Activated naive CD8-positive, alpha-beta T cell (primary cell): ENCODE measurements around the gene ANKS3.
A peak's percentile ranks its signal among the peaks of the same experiment; 100 is the strongest.

ENCODE experiments used
- H3K27ac Mint-ChIP-seq: one replicate; pipeline ENCODE4 v1.8.0; 2021; ENCODE audit warnings: mixed read lengths
- H3K27me3 Mint-ChIP-seq: one replicate; pipeline ENCODE4 v1.8.0; 2021; ENCODE audit warnings: mixed read lengths
- H3K36me3 Mint-ChIP-seq: one replicate; pipeline ENCODE4 v1.8.0; 2021; ENCODE audit warnings: mixed read lengths
- H3K4me1 Mint-ChIP-seq: one replicate; pipeline ENCODE4 v1.8.0; 2021; ENCODE audit warnings: low read depth, mixed read lengths
- H3K4me3 Mint-ChIP-seq: one replicate; pipeline ENCODE4 v1.8.0; 2021; ENCODE audit warnings: mild to moderate bottlenecking, mixed read lengths
- H3K9me3 Mint-ChIP-seq: one replicate; pipeline ENCODE4 v1.8.0; 2021; ENCODE audit warnings: low read depth, mixed read lengths

Gene ANKS3

DNA sequence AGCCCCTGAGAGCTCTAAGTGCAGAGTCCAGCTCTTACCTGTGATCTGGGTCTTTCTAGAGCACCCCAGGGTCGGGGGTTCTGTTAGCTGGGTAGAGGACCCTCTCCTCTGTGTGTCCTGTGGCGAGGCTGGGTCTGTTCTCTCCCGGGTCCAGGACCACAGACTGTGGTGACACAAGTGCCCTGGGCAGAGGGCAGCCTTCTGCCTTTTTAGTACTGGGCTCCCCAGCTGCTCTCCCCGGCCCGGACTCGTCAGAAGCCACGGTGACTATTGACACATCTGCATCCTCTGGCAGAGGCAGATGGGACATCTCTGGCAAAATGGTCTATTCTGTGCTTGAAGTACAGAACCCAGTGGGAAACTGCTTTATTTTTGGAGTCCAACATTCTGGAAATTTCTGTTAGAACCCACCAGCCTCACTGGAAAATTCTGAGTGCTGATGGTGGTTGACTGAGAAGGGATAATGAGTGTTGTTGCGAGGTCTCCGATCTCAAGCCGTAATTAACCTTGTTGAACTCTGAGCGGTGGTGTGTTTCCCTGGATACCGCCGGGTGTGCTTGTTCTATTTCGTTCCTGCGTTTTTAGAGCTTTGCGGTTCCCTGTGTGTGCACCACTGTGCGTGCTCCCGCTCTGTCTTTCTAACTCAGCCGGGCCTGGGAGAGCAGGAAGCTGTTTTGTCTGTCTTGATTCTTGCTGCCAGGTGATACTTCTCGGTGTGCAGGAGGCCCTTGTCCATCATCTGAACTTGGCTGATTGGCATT, 66.7 kb downstream of the ANKS3 start:
- Mint-ChIP-seq H3K27me3 (no peaks in the 10 kb centered on the region), H3K4me1 (peaks cover 32% of the 10 kb centered on the region), H3K27ac (no peak overlapping the region), H3K4me3 (no peak overlapping the region), H3K9me3 (no peaks in the 10 kb centered on the region), H3K36me3 (no peaks in the 10 kb centered on the region)

DNA sequence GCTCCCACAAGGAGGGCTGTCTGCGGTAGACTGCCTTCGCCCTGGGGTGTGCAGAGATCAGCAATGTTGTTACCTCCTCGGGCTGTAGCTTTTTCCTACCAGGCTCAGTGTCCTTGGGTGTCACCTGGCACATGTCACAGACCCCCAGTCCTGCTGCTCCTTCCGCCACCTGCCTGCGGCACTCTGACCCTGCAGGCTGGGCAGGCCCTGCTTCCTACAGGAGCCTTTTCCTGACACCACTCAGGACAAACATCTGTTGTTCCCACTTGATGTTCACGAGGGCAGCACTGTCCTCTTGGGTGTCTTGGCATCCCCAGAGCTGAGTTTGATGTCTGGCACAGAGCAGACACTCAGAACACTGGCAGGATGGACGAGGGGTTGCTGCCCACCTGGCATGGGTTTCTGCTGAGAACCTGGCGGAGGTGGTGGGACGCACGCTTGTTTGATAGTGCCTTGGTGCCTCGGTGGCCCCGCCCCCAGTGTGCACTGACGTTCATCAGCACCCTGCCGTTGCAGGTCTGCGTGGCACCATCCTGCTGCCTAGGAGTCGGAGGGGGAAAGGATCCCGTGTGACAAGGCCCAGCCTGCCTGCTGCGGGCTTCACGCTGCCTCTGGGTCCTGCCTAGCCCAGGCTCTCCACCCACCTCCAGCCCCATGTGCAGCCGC, 67.4 kb downstream of the ANKS3 start:
- H3K4me1 Mint-ChIP-seq: peaks cover 39% of the 10 kb centered on the region
- no peaks in the 10 kb centered on the region for H3K36me3 Mint-ChIP-seq
- no peaks in the 10 kb centered on the region for H3K27me3 Mint-ChIP-seq
- no peak overlapping the region for H3K4me3 Mint-ChIP-seq
- no peak overlapping the region for H3K27ac Mint-ChIP-seq
- H3K9me3 Mint-ChIP-seq: no peaks in the 10 kb centered on the region

DNA sequence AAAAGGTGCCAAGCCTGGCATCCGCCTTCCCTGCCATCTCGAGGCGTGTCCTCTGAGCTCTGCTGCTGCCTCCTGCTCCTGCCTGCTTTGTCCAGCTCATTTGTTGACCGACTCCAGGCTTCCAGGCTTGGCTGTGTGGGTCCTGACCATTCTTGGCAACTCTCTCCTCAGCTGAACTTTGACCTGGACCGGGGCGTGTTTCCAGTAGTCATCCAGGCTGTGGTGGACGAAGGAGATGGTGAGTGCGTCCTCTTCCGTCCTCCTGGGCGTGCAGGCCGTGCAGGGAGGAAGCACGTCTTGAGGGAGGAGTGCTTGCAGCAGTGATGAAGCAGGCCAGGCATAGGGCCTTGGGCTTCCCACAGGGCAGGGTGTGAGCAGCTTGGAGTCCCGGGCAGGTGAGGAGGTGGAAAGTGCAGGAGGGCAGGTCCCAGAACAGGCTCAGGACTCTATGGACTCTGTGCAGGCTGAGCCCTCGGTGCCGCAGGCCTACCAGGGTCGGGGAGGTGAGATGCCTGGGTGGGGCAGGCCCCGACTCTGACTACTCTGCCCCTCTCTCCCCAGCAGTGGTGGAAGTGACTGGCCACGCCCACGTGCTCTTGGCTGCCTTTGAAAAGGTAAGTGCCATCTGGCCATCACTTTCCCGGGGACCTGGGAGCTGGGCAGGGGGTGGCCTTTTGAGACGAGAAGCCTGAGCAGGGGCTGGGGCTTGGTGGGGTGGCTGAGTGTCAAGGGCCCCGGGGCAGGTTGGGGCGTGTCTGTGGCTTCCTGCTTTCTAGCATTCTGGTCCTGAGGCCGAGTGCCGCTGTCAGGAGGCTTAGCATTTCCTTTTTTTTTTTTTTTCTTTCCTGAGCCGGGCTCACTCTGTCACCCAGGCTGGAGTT, 69.3 kb downstream of the ANKS3 start:
- Mint-ChIP-seq H3K27ac (peak overlapping the region; percentile 85), H3K4me1 (peaks cover 58% of the 10 kb centered on the region), H3K4me3 (peak overlapping the region; percentile 69), H3K9me3 (no peaks in the 10 kb centered on the region), H3K27me3 (no peaks in the 10 kb centered on the region), H3K36me3 (no peaks in the 10 kb centered on the region)

DNA sequence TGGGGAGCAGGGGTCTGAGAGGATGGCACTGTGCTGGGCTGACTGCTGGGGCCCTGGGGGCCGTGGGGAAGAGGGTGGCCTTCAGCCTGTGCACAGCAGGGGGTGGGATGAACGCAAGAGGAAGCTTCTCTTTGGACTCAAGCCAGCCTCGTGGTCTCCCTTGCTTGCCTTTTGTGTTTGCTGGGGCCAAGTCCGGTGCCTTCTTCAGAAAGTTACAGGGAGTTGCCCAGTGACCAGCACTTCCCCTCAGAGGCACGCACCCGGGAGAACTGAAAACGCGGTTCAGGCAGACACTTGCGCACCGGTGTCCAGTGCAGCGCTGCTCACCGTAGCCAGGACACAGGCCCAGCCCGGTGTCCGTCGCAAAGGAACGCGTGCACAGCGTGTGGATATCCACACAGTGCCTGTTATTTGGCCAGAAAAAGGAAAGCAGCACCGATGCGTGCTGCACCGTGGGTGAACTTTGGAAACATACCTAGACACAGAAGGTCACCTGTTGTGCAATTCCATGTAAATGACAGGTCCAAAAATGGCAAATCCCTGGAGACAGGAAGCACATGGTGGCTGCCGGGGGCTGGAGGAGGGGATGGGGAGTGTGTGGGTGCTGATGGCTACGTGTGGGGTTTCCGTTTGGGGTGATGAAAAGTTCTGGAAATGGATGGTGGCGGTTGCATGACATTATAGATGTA, 70.2 kb downstream of the ANKS3 start:
- Mint-ChIP-seq H3K27me3 (no peaks in the 10 kb centered on the region), H3K4me1 (peaks cover 65% of the 10 kb centered on the region), H3K36me3 (no peaks in the 10 kb centered on the region), H3K4me3 (peak overlapping the region; percentile 69), H3K9me3 (no peaks in the 10 kb centered on the region), H3K27ac (peak overlapping the region; percentile 85)

DNA sequence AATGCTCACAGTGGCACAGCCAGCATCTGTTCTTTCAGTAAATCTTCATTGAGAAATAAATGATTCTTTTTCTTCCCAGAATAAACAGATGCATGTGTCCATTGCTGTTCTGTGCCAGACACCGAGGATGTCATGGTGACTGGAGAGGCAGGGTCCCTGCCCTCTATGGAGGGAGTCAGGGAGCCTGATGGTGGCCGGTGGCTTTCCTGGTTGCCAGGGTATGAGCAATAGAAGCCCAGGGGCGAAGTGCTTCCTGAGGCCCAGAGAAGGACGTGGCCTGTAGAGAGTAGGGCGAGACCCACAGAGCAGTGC, 70.7 kb downstream of the ANKS3 start:
- Mint-ChIP-seq H3K36me3 (no peaks in the 10 kb centered on the region), H3K4me1 (peaks cover 68% of the 10 kb centered on the region), H3K4me3 (peak overlapping the region; percentile 46), H3K27me3 (no peaks in the 10 kb centered on the region), H3K27ac (peak overlapping the region; percentile 85), H3K9me3 (no peaks in the 10 kb centered on the region)

DNA sequence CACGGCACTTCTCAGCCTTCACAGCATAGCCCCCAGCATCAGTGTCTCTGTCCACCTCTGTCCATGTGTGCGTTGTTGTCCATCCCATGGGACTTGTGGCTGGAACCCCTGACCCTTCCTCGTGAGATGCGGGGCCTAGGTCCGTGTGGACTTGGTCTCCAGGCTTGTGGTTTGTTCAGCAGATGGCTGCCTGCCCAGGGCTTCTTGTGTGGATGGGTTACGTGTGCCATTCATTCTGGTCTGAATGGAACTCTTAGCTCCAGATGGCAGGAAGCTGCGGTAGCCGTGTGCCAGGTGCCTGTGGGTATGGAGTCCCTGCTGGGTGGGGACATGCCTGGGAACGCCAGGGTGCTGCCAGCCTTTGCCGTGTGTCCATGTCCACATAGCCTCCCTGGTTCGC, 72.4 kb downstream of the ANKS3 start:
- Mint-ChIP-seq H3K27me3 (no peaks in the 10 kb centered on the region), H3K27ac (no peak overlapping the region), H3K9me3 (no peaks in the 10 kb centered on the region), H3K4me3 (no peak overlapping the region), H3K4me1 (peaks cover 68% of the 10 kb centered on the region), H3K36me3 (no peaks in the 10 kb centered on the region)

DNA sequence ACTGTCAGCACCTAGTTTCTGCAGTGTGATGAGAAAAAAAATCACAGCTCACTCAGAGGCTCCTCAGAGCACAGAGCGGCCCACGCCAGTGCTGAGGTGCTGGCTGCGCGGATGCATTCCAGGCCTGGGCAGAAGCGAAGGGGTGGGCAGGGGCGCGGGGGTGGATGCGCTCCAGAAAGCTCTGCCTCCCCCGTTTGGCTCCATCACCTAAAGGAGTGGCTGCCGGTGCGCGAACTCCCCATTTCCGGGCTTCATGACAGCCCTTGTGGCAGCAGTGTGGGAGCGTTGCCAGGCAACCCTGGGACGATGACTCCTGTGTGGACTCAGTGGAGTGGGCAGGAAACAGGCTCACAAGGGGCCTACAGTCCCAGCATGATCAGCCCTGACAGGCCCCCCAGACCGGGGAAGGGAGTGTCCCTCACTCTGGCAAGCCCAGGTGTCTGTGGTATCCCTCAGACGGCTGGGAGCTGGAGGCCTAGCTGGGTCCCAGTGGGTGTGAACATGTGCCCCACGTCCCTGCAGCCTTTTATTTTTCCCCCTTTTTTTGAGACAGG, 73.5 kb downstream of the ANKS3 start:
- H3K4me3 Mint-ChIP-seq: peak overlapping the region; percentile 43
- H3K9me3 Mint-ChIP-seq: no peaks in the 10 kb centered on the region
- peaks cover 62% of the 10 kb centered on the region for H3K4me1 Mint-ChIP-seq
- no peaks in the 10 kb centered on the region for H3K36me3 Mint-ChIP-seq
- H3K27me3 Mint-ChIP-seq: no peaks in the 10 kb centered on the region
- H3K27ac Mint-ChIP-seq: peak overlapping the region; percentile 34

DNA sequence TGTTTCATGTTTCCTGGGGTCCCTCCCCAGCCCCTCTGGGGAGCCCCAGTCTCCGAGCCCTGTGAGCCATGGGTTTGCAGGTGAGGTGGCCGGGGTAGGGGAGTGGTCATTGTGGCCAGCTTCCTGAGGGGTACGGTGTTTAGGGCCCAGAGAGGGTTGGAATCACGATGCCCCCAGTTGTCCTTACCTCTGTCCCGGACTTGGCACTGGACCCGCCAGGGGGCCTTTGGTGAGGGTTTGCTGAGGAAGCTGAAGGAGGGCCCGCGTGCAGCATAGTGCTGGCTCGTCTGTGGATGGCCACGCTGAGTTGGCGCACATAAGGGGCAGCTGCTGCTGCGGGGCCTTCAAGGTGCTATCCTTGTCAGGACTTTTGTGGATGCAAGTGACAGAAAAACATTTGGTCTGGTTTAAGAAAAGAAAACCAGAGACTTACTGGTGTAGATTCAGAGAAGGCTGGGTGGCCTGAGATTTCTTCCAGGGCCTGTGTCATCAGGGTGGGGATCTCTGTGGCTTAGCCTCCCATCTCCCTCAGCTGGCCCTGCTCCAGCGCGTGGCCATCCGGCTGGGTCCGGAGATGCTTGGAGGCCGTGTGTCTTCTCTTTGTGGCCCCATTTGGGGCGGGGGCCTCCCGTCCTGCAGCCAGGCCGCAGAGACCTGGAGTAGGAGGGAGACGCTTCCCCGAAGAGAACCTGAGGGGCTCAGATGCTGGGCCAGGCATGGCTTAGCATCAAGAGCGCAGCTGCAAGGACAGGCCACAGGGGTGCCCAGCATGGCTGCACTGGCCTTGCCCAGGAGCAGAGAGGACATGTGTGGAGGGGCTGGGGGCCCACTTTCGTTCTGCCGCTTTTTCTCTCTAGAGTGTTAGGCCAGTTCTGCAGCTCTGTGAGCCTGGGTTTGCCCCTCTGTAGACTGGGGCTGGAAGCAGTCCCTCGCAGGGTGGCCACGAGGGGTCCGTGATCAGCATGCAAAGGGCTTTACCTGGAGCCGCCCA, 74.4 kb downstream of the ANKS3 start:
- H3K27ac Mint-ChIP-seq: no peak overlapping the region
- H3K36me3 Mint-ChIP-seq: peaks cover 2% of the 10 kb centered on the region
- peaks cover 56% of the 10 kb centered on the region for H3K4me1 Mint-ChIP-seq
- no peaks in the 10 kb centered on the region for H3K27me3 Mint-ChIP-seq
- H3K4me3 Mint-ChIP-seq: peak overlapping the region; percentile 10
- H3K9me3 Mint-ChIP-seq: no peaks in the 10 kb centered on the region

DNA sequence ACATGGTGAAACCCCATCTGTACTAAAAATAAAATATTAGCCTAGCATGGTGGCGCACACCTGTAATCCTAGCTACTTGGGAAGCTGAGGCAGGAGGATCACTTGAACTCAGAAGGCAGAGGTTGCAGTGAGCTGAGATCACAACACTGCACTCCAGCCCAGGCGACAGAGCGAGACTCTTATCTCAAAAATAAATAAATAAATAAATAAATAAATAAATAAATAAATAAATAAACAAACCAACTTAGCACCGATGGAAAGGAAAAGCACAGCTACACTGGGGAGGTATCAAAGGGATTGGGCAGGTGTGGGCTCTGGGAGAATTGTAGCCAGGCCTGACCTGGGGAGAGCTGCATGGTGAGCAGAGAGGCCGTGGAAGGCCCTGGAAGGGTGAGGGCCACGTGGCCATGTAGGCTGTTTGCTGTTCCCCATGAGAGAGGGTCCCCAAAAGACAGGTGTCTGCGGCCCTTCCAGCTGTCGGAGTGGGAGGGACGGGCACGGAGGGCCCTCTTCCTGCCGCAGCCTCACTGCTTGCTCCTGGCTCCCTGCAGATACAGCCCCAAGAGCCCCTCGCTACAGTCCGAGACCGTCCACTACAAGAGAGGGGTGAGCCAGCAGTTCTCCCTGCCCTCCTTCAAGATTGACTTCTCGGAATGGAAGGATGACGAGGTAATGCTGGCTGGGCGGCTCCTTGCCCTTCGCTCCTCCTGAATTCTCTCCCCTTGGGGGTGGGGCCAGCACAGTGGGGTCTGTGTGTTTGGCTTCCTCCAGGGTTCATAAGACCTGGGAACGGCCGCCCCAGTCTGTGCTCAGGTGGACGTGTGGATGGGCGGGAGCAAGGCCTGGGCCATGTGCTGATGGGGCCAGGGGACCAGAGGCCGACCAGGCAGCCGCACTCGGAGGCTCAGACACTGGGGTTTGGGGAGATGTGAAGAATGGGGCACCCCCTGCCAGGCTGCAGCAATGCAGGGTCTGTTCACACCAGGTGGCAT, 77.1 kb downstream of the ANKS3 start:
- Mint-ChIP-seq H3K36me3 (peaks cover 2% of the 10 kb centered on the region), H3K27me3 (no peaks in the 10 kb centered on the region), H3K9me3 (no peaks in the 10 kb centered on the region), H3K4me1 (peaks cover 31% of the 10 kb centered on the region), H3K4me3 (no peak overlapping the region), H3K27ac (no peak overlapping the region)

DNA sequence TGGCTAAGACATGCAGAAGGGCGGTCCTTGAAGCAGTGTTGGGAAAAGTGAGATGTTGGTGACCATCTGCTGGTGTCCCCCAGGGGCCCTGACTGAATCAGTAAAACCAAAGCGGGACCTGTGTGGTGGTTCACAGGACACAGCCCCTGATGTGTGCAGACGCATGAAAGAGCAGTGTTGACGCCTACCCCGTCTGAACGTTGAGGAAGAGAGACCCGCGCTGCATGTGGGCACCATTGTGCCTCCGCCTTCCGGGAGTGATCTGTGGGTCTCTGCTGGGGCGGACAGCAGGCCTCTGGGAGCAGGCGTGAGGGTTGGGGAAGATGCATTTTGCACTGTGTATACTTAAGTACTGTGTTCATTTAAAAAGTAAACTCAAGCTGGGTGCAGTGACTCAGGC, 77.8 kb downstream of the ANKS3 start:
- H3K27me3 Mint-ChIP-seq: no peaks in the 10 kb centered on the region
- H3K27ac Mint-ChIP-seq: no peak overlapping the region
- H3K4me1 Mint-ChIP-seq: peaks cover 24% of the 10 kb centered on the region
- no peak overlapping the region for H3K4me3 Mint-ChIP-seq
- H3K9me3 Mint-ChIP-seq: no peaks in the 10 kb centered on the region
- peaks cover 2% of the 10 kb centered on the region for H3K36me3 Mint-ChIP-seq

DNA sequence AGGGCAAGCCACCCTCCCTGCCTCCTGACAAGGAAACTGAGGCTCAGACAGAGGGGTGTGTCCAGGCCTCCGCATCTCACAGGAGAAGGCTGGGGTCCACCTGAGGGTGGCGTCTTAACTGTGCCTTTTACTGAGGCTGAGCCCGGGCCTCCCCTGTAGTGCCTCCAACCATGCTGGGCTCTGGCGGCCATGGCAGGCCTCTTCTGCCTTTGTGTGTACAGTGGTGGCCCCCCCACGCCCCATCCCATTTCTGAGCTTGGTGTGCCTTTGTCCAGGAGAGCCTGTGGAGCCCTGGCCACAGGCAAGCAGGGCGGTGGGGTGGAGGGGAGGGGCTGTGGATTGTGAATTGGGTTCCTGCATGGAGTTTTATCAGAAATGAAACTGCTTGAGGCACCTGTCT, 78.3 kb downstream of the ANKS3 start:
- Mint-ChIP-seq H3K27ac (no peak overlapping the region), H3K4me1 (peaks cover 19% of the 10 kb centered on the region), H3K4me3 (no peak overlapping the region), H3K9me3 (no peaks in the 10 kb centered on the region), H3K36me3 (peaks cover 2% of the 10 kb centered on the region), H3K27me3 (no peaks in the 10 kb centered on the region)

DNA sequence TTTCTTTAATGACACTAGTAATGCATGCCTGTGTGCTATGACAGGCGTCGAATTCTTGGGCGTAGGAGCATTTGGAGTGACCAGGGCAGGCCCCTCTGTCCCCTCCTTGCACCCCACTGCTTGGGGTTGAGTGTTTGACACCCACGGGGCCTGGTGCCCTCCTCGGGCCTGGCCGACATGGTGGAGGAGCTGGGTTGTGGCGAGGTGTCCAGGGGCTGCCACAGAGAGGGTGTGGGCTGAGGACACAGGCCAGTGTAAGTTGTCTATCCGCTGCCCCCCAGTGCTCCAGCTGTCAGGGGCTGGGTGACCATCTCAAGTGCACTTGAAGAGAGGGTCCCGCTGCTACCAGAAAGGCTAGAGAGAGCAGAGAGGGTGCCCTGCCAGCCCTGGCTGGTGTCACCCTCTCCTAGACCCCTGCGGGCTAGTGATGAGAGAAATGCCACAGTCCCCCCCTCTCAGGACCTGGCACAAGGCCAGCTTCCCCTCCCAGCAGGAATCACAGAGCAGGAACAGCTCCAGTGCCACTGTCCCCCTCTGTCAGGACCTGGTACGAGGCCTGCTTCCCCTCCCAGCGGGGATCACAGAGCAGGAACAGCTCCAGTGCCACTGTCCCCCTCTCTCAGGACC, 79.0 kb downstream of the ANKS3 start:
- Mint-ChIP-seq H3K27ac (no peak overlapping the region), H3K27me3 (no peaks in the 10 kb centered on the region), H3K4me1 (peaks cover 19% of the 10 kb centered on the region), H3K4me3 (no peak overlapping the region), H3K9me3 (no peaks in the 10 kb centered on the region), H3K36me3 (peaks cover 2% of the 10 kb centered on the region)
